HepG2 (cell line): ENCODE measurements around the gene PRTN3. TPM values are rescaled to one million over a fixed set of nuclear protein-coding genes. Genes with fewer than 3 reads are reported as not detected.

ENCODE experiments used
- ARID3A ChIP-seq: IDR thresholded peaks from 2 replicates; pipeline ENCODE4 v1.6.1; 2012; ENCODE audit warnings: low read depth, low read length, improper control_type of control experiment
- CREB3 ChIP-seq: sonication (generic); formaldehyde crosslinking; IDR thresholded peaks from 2 replicates; pipeline ENCODE4 v1.5.0; 2020; ENCODE audit warnings: missing genetic modification reagents
- HCFC1 ChIP-seq: fragments of 150-350 bp; IDR thresholded peaks from 2 replicates; pipeline ENCODE4 v1.6.1; 2014; ENCODE audit warnings: low read depth, low read length
- HNRNPUL1 ChIP-seq: fragments of 200-400 bp; formaldehyde crosslinking; IDR thresholded peaks from 2 replicates; pipeline ENCODE4 v1.6.1; 2017; ENCODE audit warnings: low read depth, mild to moderate bottlenecking, low read length, moderate library complexity
- MXI1 ChIP-seq: IDR thresholded peaks from 3 replicates; pipeline ENCODE4 v1.6.1; 2012; ENCODE audit warnings: low read depth, low read length, inconsistent platforms, borderline replicate concordance
- NFAT5 ChIP-seq: sonication (generic); formaldehyde crosslinking; IDR thresholded peaks from 2 replicates; pipeline ENCODE4 v1.4.0; 2020; ENCODE audit warnings: missing genetic modification reagents
- PRPF4 ChIP-seq: fragments of 200-400 bp; formaldehyde crosslinking; IDR thresholded peaks from 2 replicates; pipeline ENCODE4 v1.6.1; 2016; ENCODE audit warnings: low read length, low read depth; ENCODE audit not compliant: poor library complexity, severe bottlenecking
- ZMAT5 ChIP-seq: sonication (generic); formaldehyde crosslinking; IDR thresholded peaks from 2 replicates; pipeline ENCODE4 v1.5.0; 2020; ENCODE audit warnings: mild to moderate bottlenecking, low read depth, missing genetic modification reagents, borderline replicate concordance
- ZNF234 ChIP-seq: sonication (generic); formaldehyde crosslinking; conservative IDR thresholded peaks from 2 replicates; pipeline ENCODE4 v1.5.1; 2020; ENCODE audit warnings: mild to moderate bottlenecking, missing genetic modification reagents
- ZNF33B ChIP-seq: sonication (generic); formaldehyde crosslinking; IDR thresholded peaks from 2 replicates; pipeline ENCODE4 v1.5.1; 2020; ENCODE audit warnings: mild to moderate bottlenecking, missing genetic modification reagents
- ZNF646 ChIP-seq: sonication (generic); formaldehyde crosslinking; IDR thresholded peaks from 2 replicates; pipeline ENCODE4 v1.9.0; 2021; ENCODE audit warnings: mild to moderate bottlenecking, missing genetic modification reagents
- polyA plus RNA-seq, 8 experiments: library from polyadenylated mRNA; depleted of rRNA in 3 of 8; stranded (reverse) in 7 of 8; unstranded in 1 of 8; fragments of >200 nt; fragmentation: Illumina TruSeq in 4 of 8; extraction: Trizol in 4 of 8; gene quantifications; 2 replicates each; pipeline versions ENCODE4 v1.2.1 to v1.2.3, GENCODE V29; 2011 to 2016; ENCODE audit warnings: low read depth in 4 of 8, missing spikeins in 1 of 8, mixed read lengths in 1 of 8; ENCODE audit not compliant: insufficient read depth in 1 of 8
- total RNA-seq, 5 experiments: library from RNA; depleted of rRNA; stranded (reverse); fragments of >200 nt; fragmentation: Illumina TruSeq; extraction: Trizol; gene quantifications; 2 replicates each; pipeline ENCODE4 v1.2.3, GENCODE V29; 2016; ENCODE audit warnings: low read depth in 1 of 5

Gene PRTN3
- total and polyA plus RNA-seq, 2 of the 13 experiments (the other 11 are each of a cell fraction or from before 2014, with no cell fraction given): not detected

- TF ChIP-seq NFAT5 (CRISPR knock-in tag) (peak; percentile 58; the same call in 1 of the 2 replicates), HCFC1 (peak; percentile 91), PRPF4 (no peak), ZNF234 (CRISPR knock-in tag) (no peak), ZMAT5 (CRISPR knock-in tag) (no peak), CREB3 (CRISPR knock-in tag) (0 out of 2 replicates have a peak, but pooled peaks have one; percentile 45), MXI1 (peak; percentile 91; the same call in 1 of the 3 replicates), ZNF33B (CRISPR knock-in tag) (no peak), ZNF646 (CRISPR knock-in tag) (no peak), HNRNPUL1 (no peak), ARID3A (0 out of 2 replicates have a peak, but pooled peaks have one; percentile 12)
Measured at GRCh38 chr19:796692-797527, 43.9 kb upstream of the PRTN3 start, which contains the start of gene PTBP1 (continued).
